WTC11 (cell line): ENCODE measurements around the gene POU5F1. TPM values are rescaled to one million over a fixed set of nuclear protein-coding genes. Genes with fewer than 3 reads are reported as not detected.

Source experiments
- ATAC-seq: fragments of 200-7000 bp; cut with Tn5 transposase; 2 replicates; pipeline ENCODE4 v1.10.0; 2021; ENCODE audit warnings: mild to moderate bottlenecking, moderate library complexity
- CTCF ChIA-PET: fragments of 300-600 bp; sonication (Branson Sonifier 250); formaldehyde crosslinking; loops from one replicate; lab custom pipeline; 2021; ENCODE audit warnings: antibody characterized with exemption; lab: Charles Lee
- POLR2A ChIA-PET: fragments of 350-600 bp; sonication (Branson Sonifier 250); formaldehyde crosslinking; loops from one replicate; lab custom pipeline; 2021; ENCODE audit warnings: antibody characterized with exemption; lab: Charles Lee
- DNase-seq: peaks from one replicate; pipeline ENCODE4 v3.0.0; 2021; ENCODE audit warnings: low spot score
- H3K27ac Mint-ChIP-seq: 2 replicates; pipeline ENCODE4 v1.8.0; 2021; ENCODE audit warnings: mixed read lengths
- H3K27me3 Mint-ChIP-seq: 2 replicates; pipeline ENCODE4 v1.8.0; 2021; ENCODE audit warnings: low read depth, mild to moderate bottlenecking, moderate library complexity, mixed read lengths
- H3K36me3 Mint-ChIP-seq: 2 replicates; pipeline ENCODE4 v1.8.0; 2021; ENCODE audit warnings: mixed read lengths
- H3K4me1 Mint-ChIP-seq: 2 replicates; pipeline ENCODE4 v1.8.0; 2022; ENCODE audit warnings: mixed read lengths
- H3K4me3 Mint-ChIP-seq: 2 replicates; pipeline ENCODE4 v1.8.0; 2021; ENCODE audit warnings: mild to moderate bottlenecking, moderate library complexity, mixed read lengths
- H3K9me3 Mint-ChIP-seq: 2 replicates; pipeline ENCODE4 v1.8.0; 2021; ENCODE audit warnings: mixed read lengths
- CREB1 ChIP-seq: sonication (generic); formaldehyde crosslinking; IDR thresholded peaks from 2 replicates; pipeline ENCODE4 v1.8.0; 2023; ENCODE audit warnings: mild to moderate bottlenecking, missing genetic modification reagents
- FOXJ3 ChIP-seq: sonication (generic); formaldehyde crosslinking; IDR thresholded peaks from 2 replicates; pipeline ENCODE4 v1.9.0; 2021; ENCODE audit warnings: missing genetic modification reagents, mild to moderate bottlenecking, borderline replicate concordance
- MXD4 ChIP-seq: fragments of 250-450 bp; sonication (Bioruptor Pico); IDR thresholded peaks from 2 replicates; pipeline ENCODE4 v1.8.0; 2021; ENCODE audit warnings: mild to moderate bottlenecking, moderate library complexity, borderline replicate concordance
- NFYB ChIP-seq: sonication (generic); formaldehyde crosslinking; conservative IDR thresholded peaks from 2 replicates; pipeline ENCODE4 v1.8.0; 2022; ENCODE audit warnings: low read depth, missing genetic modification reagents
- RORB ChIP-seq: fragments of 250-450 bp; sonication (Bioruptor Pico); IDR thresholded peaks from 2 replicates; pipeline ENCODE4 v1.9.0; 2021; ENCODE audit warnings: mild to moderate bottlenecking
- TCF7 ChIP-seq: sonication (generic); formaldehyde crosslinking; IDR thresholded peaks from 2 replicates; pipeline ENCODE4 v1.8.0; 2022; ENCODE audit warnings: mild to moderate bottlenecking, low read depth, missing genetic modification reagents, moderate library complexity
- total RNA-seq: library from RNA; stranded (reverse); gene quantifications from 3 replicates; pipeline ENCODE4 v1.2.3, GENCODE V29; 2021
- TF ChIP-seq, protein P1 (sequence below): sonication (generic); formaldehyde crosslinking; IDR thresholded peaks from 2 replicates; pipeline ENCODE4 v1.8.1; 2023; ENCODE audit warnings: mild to moderate bottlenecking, missing genetic modification reagents, moderate library complexity
- TF ChIP-seq, protein P2 (sequence below): sonication (generic); formaldehyde crosslinking; IDR thresholded peaks from 2 replicates; pipeline ENCODE4 v1.8.1; 2023; ENCODE audit warnings: mild to moderate bottlenecking, missing genetic modification reagents, moderate library complexity
- TF ChIP-seq, protein P3 (sequence below): sonication (generic); formaldehyde crosslinking; conservative IDR thresholded peaks from 2 replicates; pipeline ENCODE4 v1.8.1; 2022; ENCODE audit warnings: mild to moderate bottlenecking, missing genetic modification reagents
- TF ChIP-seq, protein P4 (sequence below): sonication (generic); formaldehyde crosslinking; conservative IDR thresholded peaks from 2 replicates; pipeline ENCODE4 v1.8.1; 2023; ENCODE audit warnings: mild to moderate bottlenecking, low read depth, missing genetic modification reagents, moderate library complexity
- TF ChIP-seq, protein P5 (sequence below): sonication (generic); formaldehyde crosslinking; IDR thresholded peaks from 2 replicates; pipeline ENCODE4 v1.8.0; 2023; ENCODE audit warnings: missing genetic modification reagents, mild to moderate bottlenecking, borderline replicate concordance
- TF ChIP-seq, protein P6 (sequence below): fragments of 200-600 bp; IDR thresholded peaks from 2 replicates; pipeline ENCODE4 v1.8.0; 2022; ENCODE audit warnings: antibody characterized with exemption
- TF ChIP-seq, protein P7 (sequence below): sonication (generic); formaldehyde crosslinking; IDR thresholded peaks from 2 replicates; pipeline ENCODE4 v1.8.0; 2022; ENCODE audit warnings: missing genetic modification reagents
- TF ChIP-seq, protein P8 (sequence below): sonication (generic); formaldehyde crosslinking; IDR thresholded peaks from 2 replicates; pipeline ENCODE4 v1.8.1; 2022; ENCODE audit warnings: low read depth, missing genetic modification reagents, borderline replicate concordance

The POU5F1 gene
- total RNA-seq, 1 experiment from 2014 or later: 2,735 TPM

DNA sequence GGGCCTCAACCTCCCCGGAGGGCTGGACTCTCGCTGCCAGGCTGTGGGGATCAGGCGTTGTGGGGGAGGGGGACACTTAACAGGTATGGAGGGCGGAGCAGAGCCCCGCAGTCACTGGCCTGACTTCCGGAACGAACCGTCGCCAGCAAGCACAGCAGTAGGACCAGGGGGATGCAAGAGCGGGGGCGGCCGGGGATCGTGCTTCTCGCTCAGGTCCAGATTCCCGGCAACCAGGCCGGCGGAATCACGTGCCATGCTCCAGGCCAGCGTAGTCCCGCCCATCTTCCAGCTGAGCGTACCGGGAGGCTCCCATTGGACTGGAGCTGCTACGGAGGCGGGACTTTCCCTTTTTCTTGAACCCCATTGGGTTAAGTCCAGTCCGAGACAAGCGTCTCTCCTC, 10.0 kb upstream of the POU5F1 start (continued):
- TF ChIP-seq, protein P1, sequence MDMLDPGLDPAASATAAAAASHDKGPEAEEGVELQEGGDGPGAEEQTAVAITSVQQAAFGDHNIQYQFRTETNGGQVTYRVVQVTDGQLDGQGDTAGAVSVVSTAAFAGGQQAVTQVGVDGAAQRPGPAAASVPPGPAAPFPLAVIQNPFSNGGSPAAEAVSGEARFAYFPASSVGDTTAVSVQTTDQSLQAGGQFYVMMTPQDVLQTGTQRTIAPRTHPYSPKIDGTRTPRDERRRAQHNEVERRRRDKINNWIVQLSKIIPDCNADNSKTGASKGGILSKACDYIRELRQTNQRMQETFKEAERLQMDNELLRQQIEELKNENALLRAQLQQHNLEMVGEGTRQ (CRISPR knock-in tag): peak; percentile 43; the same call in 1 of the 2 replicates
- no peak for TF ChIP-seq CREB1 (CRISPR knock-in tag)

DNA sequence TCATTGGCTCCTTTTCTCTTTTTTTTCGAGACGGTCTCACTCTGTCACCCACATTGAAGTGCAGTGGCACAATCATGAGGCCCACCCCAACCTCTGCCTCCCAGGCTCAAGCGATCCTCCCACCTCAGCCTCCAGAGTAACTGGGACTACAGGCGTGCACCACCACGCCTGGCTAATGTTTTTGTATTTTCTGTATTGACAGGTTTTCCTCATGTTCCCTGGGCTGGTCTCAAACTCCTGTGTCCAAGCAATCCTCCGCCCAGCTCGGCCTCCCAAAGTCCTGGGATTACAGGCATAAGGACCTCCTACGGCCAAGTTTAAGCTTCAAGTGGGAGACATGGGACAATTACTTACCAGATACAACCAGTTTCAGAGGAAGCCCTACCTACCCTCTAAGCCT, 9.4 kb upstream of the POU5F1 start:
- ATAC-seq (no peak), DNase-seq (no peak)
- H3K4me3 Mint-ChIP-seq: peak overlapping the region; percentile 65
- H3K9me3 Mint-ChIP-seq: no peaks in the 10 kb centered on the region
- peaks cover 9% of the 10 kb centered on the region for H3K36me3 Mint-ChIP-seq
- ChIA-PET POLR2A (interaction anchor here (1.0 to 2.6 kb wide), 2 partner anchors 8 to 15 kb away, joined by 3 to 9 read pairs; no protein-coding TSS in a partner anchor), CTCF (interaction anchor here (1.3 kb wide), 1 partner anchor 8 kb away, joined by 4 read pairs; no protein-coding TSS in a partner anchor)
- H3K27me3 Mint-ChIP-seq: no peaks in the 10 kb centered on the region
- peaks cover 59% of the 10 kb centered on the region for H3K4me1 Mint-ChIP-seq
- TF ChIP-seq, protein P2, sequence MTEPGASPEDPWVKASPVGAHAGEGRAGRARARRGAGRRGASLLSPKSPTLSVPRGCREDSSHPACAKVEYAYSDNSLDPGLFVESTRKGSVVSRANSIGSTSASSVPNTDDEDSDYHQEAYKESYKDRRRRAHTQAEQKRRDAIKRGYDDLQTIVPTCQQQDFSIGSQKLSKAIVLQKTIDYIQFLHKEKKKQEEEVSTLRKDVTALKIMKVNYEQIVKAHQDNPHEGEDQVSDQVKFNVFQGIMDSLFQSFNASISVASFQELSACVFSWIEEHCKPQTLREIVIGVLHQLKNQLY: no peak
- TF ChIP-seq, protein P1 (CRISPR knock-in tag): no peak
- TF ChIP-seq TCF7 (CRISPR knock-in tag) (no peak), CREB1 (CRISPR knock-in tag) (no peak), RORB (CRISPR knock-in tag) (no peak), NFYB (no peak), MXD4 (no peak), FOXJ3 (CRISPR knock-in tag) (no peak)
- TF ChIP-seq, protein P3, sequence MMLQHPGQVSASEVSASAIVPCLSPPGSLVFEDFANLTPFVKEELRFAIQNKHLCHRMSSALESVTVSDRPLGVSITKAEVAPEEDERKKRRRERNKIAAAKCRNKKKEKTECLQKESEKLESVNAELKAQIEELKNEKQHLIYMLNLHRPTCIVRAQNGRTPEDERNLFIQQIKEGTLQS (CRISPR knock-in tag): no peak
- TF ChIP-seq, protein P4, sequence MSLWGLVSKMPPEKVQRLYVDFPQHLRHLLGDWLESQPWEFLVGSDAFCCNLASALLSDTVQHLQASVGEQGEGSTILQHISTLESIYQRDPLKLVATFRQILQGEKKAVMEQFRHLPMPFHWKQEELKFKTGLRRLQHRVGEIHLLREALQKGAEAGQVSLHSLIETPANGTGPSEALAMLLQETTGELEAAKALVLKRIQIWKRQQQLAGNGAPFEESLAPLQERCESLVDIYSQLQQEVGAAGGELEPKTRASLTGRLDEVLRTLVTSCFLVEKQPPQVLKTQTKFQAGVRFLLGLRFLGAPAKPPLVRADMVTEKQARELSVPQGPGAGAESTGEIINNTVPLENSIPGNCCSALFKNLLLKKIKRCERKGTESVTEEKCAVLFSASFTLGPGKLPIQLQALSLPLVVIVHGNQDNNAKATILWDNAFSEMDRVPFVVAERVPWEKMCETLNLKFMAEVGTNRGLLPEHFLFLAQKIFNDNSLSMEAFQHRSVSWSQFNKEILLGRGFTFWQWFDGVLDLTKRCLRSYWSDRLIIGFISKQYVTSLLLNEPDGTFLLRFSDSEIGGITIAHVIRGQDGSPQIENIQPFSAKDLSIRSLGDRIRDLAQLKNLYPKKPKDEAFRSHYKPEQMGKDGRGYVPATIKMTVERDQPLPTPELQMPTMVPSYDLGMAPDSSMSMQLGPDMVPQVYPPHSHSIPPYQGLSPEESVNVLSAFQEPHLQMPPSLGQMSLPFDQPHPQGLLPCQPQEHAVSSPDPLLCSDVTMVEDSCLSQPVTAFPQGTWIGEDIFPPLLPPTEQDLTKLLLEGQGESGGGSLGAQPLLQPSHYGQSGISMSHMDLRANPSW (CRISPR knock-in tag): no peak
- TF ChIP-seq, protein P5, sequence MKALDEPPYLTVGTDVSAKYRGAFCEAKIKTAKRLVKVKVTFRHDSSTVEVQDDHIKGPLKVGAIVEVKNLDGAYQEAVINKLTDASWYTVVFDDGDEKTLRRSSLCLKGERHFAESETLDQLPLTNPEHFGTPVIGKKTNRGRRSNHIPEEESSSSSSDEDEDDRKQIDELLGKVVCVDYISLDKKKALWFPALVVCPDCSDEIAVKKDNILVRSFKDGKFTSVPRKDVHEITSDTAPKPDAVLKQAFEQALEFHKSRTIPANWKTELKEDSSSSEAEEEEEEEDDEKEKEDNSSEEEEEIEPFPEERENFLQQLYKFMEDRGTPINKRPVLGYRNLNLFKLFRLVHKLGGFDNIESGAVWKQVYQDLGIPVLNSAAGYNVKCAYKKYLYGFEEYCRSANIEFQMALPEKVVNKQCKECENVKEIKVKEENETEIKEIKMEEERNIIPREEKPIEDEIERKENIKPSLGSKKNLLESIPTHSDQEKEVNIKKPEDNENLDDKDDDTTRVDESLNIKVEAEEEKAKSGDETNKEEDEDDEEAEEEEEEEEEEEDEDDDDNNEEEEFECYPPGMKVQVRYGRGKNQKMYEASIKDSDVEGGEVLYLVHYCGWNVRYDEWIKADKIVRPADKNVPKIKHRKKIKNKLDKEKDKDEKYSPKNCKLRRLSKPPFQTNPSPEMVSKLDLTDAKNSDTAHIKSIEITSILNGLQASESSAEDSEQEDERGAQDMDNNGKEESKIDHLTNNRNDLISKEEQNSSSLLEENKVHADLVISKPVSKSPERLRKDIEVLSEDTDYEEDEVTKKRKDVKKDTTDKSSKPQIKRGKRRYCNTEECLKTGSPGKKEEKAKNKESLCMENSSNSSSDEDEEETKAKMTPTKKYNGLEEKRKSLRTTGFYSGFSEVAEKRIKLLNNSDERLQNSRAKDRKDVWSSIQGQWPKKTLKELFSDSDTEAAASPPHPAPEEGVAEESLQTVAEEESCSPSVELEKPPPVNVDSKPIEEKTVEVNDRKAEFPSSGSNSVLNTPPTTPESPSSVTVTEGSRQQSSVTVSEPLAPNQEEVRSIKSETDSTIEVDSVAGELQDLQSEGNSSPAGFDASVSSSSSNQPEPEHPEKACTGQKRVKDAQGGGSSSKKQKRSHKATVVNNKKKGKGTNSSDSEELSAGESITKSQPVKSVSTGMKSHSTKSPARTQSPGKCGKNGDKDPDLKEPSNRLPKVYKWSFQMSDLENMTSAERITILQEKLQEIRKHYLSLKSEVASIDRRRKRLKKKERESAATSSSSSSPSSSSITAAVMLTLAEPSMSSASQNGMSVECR (CRISPR knock-in tag): no peak
- TF ChIP-seq, protein P6, sequence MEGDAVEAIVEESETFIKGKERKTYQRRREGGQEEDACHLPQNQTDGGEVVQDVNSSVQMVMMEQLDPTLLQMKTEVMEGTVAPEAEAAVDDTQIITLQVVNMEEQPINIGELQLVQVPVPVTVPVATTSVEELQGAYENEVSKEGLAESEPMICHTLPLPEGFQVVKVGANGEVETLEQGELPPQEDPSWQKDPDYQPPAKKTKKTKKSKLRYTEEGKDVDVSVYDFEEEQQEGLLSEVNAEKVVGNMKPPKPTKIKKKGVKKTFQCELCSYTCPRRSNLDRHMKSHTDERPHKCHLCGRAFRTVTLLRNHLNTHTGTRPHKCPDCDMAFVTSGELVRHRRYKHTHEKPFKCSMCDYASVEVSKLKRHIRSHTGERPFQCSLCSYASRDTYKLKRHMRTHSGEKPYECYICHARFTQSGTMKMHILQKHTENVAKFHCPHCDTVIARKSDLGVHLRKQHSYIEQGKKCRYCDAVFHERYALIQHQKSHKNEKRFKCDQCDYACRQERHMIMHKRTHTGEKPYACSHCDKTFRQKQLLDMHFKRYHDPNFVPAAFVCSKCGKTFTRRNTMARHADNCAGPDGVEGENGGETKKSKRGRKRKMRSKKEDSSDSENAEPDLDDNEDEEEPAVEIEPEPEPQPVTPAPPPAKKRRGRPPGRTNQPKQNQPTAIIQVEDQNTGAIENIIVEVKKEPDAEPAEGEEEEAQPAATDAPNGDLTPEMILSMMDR: no peak
- TF ChIP-seq, protein P7, sequence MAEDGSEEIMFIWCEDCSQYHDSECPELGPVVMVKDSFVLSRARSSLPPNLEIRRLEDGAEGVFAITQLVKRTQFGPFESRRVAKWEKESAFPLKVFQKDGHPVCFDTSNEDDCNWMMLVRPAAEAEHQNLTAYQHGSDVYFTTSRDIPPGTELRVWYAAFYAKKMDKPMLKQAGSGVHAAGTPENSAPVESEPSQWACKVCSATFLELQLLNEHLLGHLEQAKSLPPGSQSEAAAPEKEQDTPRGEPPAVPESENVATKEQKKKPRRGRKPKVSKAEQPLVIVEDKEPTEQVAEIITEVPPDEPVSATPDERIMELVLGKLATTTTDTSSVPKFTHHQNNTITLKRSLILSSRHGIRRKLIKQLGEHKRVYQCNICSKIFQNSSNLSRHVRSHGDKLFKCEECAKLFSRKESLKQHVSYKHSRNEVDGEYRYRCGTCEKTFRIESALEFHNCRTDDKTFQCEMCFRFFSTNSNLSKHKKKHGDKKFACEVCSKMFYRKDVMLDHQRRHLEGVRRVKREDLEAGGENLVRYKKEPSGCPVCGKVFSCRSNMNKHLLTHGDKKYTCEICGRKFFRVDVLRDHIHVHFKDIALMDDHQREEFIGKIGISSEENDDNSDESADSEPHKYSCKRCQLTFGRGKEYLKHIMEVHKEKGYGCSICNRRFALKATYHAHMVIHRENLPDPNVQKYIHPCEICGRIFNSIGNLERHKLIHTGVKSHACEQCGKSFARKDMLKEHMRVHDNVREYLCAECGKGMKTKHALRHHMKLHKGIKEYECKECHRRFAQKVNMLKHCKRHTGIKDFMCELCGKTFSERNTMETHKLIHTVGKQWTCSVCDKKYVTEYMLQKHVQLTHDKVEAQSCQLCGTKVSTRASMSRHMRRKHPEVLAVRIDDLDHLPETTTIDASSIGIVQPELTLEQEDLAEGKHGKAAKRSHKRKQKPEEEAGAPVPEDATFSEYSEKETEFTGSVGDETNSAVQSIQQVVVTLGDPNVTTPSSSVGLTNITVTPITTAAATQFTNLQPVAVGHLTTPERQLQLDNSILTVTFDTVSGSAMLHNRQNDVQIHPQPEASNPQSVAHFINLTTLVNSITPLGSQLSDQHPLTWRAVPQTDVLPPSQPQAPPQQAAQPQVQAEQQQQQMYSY (CRISPR knock-in tag): no peak
- TF ChIP-seq, protein P8, sequence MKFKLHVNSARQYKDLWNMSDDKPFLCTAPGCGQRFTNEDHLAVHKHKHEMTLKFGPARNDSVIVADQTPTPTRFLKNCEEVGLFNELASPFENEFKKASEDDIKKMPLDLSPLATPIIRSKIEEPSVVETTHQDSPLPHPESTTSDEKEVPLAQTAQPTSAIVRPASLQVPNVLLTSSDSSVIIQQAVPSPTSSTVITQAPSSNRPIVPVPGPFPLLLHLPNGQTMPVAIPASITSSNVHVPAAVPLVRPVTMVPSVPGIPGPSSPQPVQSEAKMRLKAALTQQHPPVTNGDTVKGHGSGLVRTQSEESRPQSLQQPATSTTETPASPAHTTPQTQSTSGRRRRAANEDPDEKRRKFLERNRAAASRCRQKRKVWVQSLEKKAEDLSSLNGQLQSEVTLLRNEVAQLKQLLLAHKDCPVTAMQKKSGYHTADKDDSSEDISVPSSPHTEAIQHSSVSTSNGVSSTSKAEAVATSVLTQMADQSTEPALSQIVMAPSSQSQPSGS (CRISPR knock-in tag): no peak
- peak overlapping the region; percentile 32; the same call in 1 of the 2 replicates for H3K27ac Mint-ChIP-seq
